Activated CD8-positive, alpha-beta memory T cell treated with anti-CD3 and anti-CD28 coated beads, Interleukin-2, amount 50 U/mL, for 48 hours (primary cell): Measurements from ENCODE around the gene MACIR.

Source experiments
- DNase-seq: peaks from one replicate; pipeline ENCODE4 v3.0.0-alpha.2; 2020

The MACIR gene

DNA sequence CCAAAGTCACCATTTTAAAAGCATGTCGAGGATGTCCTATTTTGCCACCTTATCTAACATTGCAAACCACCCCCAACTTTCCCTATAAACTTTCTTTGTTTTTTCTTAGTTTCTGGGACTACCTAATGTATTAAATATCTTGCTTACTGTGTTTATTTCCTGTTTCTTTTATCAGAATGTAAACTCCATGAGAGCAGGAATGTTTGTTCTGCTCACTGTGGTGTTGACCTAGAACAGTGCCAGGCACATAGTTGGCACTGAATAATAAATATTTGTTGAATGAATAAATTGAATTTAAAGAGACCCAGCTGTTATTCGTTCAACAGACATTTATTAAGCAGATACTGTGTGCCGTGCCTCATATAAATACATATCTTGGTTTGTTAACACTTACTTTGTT, 35.2 kb downstream of the MACIR start:
- no peak for DNase-seq

DNA sequence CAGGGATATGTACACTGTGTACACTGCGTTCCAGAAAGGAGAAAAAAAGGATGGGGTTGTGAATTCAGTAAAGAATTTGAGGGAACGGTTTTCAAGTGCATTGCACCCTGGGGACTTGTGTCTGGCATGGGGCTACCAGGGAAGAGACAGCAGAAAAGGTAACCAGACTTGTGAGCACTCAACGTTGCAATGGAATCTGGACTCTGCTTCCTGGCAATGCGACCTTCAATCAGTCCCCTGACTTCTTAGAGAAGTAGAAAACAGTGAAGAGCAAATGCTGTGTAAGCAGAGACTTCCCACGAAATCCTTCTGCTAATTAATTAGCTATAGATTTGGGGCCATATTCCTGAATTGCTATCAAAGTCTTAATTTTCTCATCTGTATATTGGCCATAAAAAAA, 36.3 kb downstream of the MACIR start:
- DNase-seq, result no peak

DNA sequence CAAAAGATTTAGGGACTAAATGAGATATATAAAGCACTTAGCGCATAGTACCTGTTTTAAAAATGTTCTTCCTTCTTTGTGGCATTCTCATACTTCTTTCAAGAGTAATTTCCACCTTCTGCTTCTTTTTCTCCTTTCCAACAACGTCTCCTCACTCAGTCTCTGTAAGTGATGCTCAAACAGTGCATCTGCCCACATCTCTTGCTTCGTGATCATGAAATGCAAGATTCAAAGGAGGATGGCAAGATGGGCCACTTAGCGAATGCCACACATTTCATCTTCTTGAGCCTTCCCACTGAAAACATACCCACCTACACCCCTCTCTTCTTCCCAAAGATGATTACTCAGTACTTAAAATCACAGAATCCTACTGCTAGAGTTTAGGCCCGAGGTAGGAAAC, 36.9 kb downstream of the MACIR start:
- DNase-seq, result no peak

- DNase-seq, result no peak
Observed at GRCh38 chr5:103295871-103296270, 37.3 kb downstream of the MACIR start.

DNA sequence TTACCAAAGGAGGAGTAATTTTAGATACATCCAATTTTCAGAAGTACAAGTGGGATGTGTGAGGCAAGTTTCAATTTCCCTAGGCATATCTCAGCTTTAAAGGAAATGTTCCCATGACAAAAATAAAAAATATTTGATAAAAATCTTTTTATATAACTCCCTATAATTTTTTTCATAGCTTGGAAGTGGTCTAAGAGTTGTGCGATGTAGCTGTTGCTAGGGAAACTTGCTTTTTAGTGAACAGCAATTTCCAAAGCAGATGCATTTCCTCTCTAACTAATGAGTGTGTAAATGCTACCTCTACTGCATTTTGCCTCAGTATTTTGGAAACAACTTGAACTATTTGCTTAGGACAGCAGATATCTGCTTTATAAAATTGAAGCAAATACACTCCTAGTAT, 39.6 kb downstream of the MACIR start:
- DNase-seq, result no peak

GRCh38 chr5:103298607-103299188, 40.1 kb downstream of the MACIR start:
- DNase-seq, result no peak

- DNase-seq, result no peak
Observed at GRCh38 chr5:103305809-103306208, 47.2 kb downstream of the MACIR start.

DNA sequence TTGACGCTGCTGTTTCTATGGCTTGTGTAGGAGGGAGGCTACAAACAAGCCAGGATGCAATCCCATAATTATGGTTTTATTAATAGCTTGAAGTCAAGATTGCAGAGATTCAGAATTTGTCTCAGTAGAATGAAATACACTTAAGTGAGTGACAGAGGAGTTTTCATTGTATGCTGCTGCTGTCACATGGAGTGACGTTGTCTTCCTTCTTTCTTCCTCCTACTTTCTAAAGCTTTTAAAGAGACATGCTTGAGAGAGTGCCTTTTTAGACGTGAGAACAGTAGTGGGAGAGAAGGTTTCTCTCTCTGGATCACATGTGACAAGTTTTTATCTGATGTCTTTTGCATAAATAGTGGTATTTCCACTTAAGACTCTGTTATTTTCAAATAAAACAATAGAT, 48.9 kb downstream of the MACIR start:
- DNase-seq, result no peak

GRCh38 chr5:103308774-103309173, 50.2 kb downstream of the MACIR start:
- DNase-seq, result no peak

DNA sequence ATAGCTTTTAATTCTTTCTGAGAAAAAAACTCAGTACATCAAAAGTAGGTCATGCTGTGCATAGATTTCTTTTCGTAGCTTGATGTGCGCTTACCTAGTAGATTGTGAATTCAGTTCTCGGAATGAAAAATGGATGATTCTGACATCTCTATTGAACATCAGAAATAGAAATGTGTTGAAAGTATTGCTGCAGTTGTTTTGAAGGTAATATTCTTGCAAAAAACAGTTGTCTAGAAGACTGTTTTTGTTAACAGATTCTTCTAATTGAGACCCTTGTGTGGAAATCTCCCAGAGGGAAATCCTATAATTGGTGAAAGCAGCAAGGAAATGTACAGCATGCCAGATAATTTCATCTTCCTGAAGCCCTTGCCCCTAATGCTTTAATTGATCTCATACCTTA, 54.5 kb downstream of the MACIR start:
- no peak for DNase-seq

- DNase-seq, result no peak
Observed at GRCh38 chr5:103315455-103315854, 56.9 kb downstream of the MACIR start.

GRCh38 chr5:103327451-103327850, 68.9 kb downstream of the MACIR start:
- no peak for DNase-seq

GRCh38 chr5:103327893-103328292, 69.3 kb downstream of the MACIR start:
- no peak for DNase-seq
